Myocyte (in vitro differentiated cells): ENCODE measurements around the gene GPHB5. TPM values are rescaled to one million over a fixed set of nuclear protein-coding genes. Genes with fewer than 3 reads are reported as not detected.
"Not testable (repeated sequence)": the region's sequence is repeated elsewhere in the genome, so short reads cannot be mapped to it uniquely, and the experiment has no call there.

ENCODE experiments used
- DNase-seq: peaks from one replicate; pipeline ENCODE4 v3.0.0-alpha.2; 2012; ENCODE audit warnings: low read depth
- polyA plus RNA-seq: library from polyadenylated mRNA; unstranded; fragments of >200 nt; gene quantifications from one replicate; pipeline ENCODE4 v1.2.1, GENCODE V29; 2012; ENCODE audit warnings: missing spikeins
- total RNA-seq: library from RNA; depleted of rRNA; stranded (reverse); fragments of >200 nt; gene quantifications from 2 replicates; pipeline ENCODE4 v1.2.3, GENCODE V29; 2014

The GPHB5 gene, protein sequence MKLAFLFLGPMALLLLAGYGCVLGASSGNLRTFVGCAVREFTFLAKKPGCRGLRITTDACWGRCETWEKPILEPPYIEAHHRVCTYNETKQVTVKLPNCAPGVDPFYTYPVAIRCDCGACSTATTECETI
- total RNA-seq, result not detected in 2 replicates
- polyA plus RNA-seq, result not detected

- DNase-seq, result no peak
Observed at GRCh38 chr14:63318835-63319234, at the start of gene GPHB5. Gene GPHB5, minus strand, starts transcription at chr14:63318935. Its CDS starts 1,086 bp downstream, at chr14:63317849.

- no peak for DNase-seq
Observed at GRCh38 chr14:63367742-63368364, 49.1 kb upstream of the GPHB5 start.

DNA sequence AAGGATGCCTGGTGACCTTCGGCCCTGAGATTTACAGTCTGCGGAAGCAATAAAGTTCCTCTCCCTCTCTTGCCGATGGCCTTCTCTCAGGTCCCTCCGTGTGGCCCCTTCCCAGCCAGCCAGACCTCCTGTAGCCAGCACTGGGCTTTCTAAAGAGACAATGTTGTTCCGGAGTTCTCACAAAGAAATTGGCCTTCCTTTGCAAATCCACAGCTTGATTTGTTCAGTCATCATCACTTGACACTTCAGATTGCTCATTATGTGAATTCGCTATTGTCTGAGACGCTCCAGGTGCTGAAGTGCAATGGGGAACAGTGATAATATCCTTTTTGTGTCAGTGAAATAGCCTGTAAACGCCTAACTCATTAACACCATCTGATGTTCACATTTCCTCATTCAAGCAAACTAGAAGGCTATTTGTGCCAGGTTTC, 43.7 kb upstream of the GPHB5 start:
- no peak for DNase-seq

GRCh38 chr14:63361790-63362189, 43.1 kb upstream of the GPHB5 start:
- no peak for DNase-seq

DNA sequence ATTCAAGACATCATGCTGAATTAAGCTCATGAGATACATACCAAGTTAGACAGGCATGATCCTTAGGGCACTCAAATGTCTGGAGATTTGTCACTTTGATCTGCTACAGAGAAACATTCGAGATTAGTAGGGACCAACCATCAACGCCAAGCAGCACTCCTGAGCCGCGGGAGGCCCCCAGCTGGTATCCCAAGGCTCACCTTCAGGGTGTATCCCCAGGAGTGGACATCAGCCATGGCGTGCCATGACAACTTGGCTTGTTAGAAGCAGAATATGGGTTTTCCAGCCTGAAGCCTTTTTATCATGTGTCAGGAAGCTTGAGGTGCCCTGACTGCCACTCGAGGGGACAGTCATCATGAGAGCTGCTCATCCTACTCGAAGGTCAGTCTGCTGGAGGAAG, 39.1 kb upstream of the GPHB5 start:
- no peak for DNase-seq

GRCh38 chr14:63345826-63346225, 27.1 kb upstream of the GPHB5 start:
- DNase-seq, result no peak

DNA sequence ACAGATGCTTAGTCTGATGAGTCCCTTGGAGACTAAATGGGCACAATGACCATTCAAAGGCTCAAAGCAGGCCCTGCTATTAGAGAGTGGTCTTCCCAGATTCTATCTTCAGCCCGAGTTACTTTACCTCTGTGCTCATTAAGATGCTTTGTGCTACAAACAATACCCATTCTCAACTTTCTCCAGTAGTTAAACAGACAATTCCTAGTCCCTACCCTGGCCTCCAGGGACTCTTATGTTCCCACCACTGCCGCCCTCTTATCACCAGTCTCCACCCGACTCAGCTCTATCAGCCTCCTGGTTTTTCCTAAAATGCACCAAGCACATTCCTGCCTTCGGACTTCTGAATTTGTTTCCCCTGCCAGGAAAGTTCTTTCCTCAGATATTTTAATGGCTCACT, 25.6 kb upstream of the GPHB5 start:
- no peak for DNase-seq

DNA sequence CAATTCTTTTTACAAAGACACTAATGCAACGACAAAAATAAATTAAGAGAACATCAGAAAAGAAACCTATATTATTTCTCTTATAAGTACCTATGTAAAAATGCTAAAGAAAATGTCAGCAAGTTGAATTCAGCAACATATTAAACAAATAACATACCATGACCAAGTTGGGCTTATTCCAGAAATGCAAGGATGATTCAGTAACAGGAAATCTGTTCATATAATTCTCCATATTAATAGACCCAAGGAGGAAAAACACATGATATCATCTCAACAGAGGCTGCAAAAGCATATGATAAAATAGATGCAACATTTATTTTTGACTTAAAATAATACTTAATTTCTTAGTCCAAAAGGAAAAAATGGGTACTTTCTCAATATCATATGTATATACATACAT, 25.1 kb upstream of the GPHB5 start:
- no peak for DNase-seq

DNA sequence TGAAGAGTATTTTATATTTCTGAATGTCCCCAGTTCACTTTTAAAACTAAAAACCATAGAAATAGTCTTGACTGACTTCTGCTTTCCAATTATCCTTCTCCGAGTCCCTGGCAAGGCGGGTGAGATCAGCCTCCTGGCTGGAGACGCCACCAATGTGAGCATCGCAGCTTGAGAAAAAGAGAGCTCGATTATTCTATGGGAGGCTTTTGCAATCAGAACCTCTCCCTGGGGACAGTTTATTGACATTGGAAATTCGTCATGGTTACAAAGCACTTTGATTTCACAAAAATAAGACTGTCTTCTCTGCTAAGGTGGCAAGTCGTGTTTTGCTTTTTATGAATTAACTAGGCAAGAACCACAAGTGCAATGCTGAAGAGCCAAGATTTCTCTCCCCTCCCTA, 23.6 kb upstream of the GPHB5 start:
- DNase-seq, result peak; percentile 3

GRCh38 chr14:63328787-63329737, 10.3 kb upstream of the GPHB5 start:
- no peak for DNase-seq

GRCh38 chr14:63326840-63327239, 8.1 kb upstream of the GPHB5 start:
- no peak for DNase-seq

GRCh38 chr14:63322897-63323573, 4.3 kb upstream of the GPHB5 start:
- no peak for DNase-seq

DNA sequence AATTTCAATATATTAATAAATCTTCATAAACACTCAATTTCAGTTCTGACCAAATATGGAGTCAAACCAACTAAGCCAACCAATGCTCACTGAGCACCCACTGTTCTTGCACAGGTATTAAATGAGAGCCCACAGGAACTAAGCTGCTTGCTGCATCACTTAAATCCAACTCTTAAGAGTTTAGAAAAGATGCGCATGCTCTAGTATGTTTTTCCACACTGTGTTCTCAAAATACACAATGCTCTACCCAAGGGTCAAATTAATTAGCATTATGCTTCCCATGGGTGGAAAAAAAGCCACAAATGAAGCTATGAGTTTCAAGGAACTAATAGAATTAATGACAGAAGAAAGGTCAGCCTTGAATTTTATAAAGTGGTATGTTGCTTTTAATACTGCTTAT, 3.7 kb upstream of the GPHB5 start:
- DNase-seq, result no peak

DNA sequence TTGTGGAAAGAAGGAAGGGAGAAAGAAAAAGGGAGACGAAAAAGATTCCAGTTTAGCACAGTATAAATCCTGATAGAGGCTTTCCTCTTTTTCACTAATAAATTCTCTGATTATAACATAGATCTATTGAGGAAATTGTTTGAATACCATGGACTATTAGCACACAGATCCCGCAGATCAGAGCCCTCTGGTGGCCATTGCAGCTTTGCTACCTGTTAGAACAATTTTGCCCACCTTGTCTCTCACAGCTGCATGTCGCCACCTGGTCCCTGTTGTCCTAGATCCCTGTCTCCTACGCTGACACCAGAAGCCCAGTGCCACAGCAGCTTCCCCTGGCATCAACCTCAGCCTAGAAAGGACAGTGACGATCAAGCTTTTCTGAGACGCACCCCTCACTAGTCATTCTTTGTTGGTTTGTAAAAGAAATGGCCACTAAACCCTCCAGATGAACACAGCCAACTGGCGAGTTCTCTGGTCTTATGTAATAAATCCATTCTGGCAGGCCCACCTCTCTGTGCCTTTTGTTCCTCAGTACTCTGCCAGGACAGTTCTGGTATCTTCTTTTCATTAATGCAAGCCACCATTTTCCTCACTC, 9.9 kb downstream of the GPHB5 start:
- DNase-seq, result no peak

- not testable (repeated sequence) for DNase-seq
Observed at GRCh38 chr14:63304429-63304828, 14.3 kb downstream of the GPHB5 start.

- DNase-seq, result no peak
Observed at GRCh38 chr14:63301891-63302534, 16.7 kb downstream of the GPHB5 start.

DNA sequence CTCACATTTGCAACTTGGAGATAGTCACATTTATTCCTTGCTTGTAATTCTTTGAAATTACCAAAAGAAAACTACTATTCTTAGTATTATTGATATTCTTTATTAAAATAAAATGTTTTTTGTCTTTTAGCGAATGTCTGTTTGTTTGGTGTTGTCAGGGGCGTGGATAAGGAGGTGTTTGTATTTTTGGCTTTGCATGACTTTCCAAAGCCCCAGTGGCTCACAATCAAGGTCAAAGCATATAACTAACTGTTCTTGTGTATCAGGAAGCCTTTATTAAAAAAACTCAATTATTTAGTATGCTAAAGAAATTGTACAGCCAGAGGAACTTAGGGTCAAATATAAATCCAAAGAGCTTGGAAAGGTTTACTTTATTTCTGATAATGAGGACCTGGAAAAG, 17.9 kb downstream of the GPHB5 start:
- no peak for DNase-seq

DNA sequence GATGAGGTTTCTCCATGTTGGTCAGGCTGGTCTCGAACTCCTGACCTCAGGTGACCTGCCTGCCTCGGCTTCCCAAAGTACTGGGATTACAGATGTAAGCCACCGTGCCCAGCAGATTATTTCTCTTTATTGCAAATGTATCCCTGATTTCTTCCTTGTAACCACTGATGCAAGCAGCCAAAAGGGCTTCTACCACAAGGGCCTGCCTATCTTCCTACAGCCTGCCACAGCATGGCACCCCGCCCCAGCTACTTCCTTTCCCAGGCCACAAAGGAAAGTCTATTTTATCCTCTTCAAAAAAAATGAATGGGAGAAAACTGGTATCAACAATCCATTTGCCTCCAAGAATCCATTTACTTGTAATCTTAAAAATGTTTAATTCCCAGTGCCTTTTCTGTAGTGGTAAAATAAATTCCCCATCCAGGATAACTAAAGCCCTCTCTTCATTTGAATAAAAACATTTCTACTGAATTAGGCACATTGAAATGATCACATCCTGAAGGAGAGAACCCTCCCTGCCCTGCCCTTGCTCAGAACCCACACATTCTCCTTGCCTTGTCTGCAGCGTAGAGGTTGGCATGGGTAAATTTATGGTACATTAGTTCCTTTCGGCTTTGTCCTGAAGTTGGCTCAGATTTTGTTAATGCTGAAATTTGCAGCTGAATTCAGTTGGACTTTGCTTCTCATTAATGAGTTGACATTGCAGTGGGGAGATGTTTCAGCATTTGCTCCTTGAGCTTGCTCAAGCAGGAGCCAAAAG, 19.2 kb downstream of the GPHB5 start:
- DNase-seq, result no peak

GRCh38 chr14:63297372-63298063, 21.2 kb downstream of the GPHB5 start:
- DNase-seq, result no peak
